HCT116 (cell line): ENCODE measurements around the gene VMO1. TPM values are rescaled to one million over a fixed set of nuclear protein-coding genes. Genes with fewer than 3 reads are reported as not detected.

Experiments used
- ATAC-seq: fragments of 200-7000 bp; cut with Tn5 transposase; 2 replicates; pipeline ENCODE4 v1.9.1; 2020; ENCODE audit warnings: mild to moderate bottlenecking, moderate library complexity
- BruUV-seq: library from RNA; stranded (reverse); fragments of 400-500 nt; replicated peaks from 2 replicates; lab custom pipeline; 2021; lab: Mats Ljungman, UMichigan
- CTCF ChIA-PET: fragments of 300-600 bp; sonication (Branson Sonifier 250); formaldehyde crosslinking; loops from one replicate; lab custom pipeline; 2021; ENCODE audit warnings: antibody characterized with exemption; lab: Charles Lee
- POLR2A ChIA-PET: fragments of 300-600, 350-600 bp; sonication (Branson Sonifier 250); formaldehyde crosslinking; loops from one replicate; lab custom pipeline; 2021; ENCODE audit warnings: antibody characterized with exemption; lab: Charles Lee
- RAD21 ChIA-PET, 2 experiments: fragments of 300-600 bp; sonication (Branson Sonifier 250); formaldehyde crosslinking; loops; one replicate each; lab custom pipeline; 2023; ENCODE audit warnings: low total read pairs in 2 of 2; ENCODE audit not compliant: uncharacterized antibody in 2 of 2, unreplicated experiment in 2 of 2, low non-redundant PET in 1 of 2; lab: Charles Lee
- DNase-seq: peaks from one replicate; pipeline ENCODE4 v3.0.0-alpha.2; 2010; ENCODE audit warnings: low read depth, low spot score
- H2AFZ ChIP-seq: fragments of 200-600 bp; shearing (Covaris generic), sonication (generic); 2 replicates; pipeline ENCODE4 v1.6.1; 2017; ENCODE audit warnings: low read depth, mixed run types, mixed read lengths, antibody characterized with exemption, low read length; ENCODE audit not compliant: poor library complexity, severe bottlenecking
- H3K27ac ChIP-seq: 2 replicates; pipeline ENCODE4 v1.5.1; 2012; ENCODE audit warnings: low read depth, low read length
- H3K27me3 ChIP-seq: fragments of 200-600 bp; sonication (generic); 2 replicates; pipeline ENCODE4 v1.6.1; 2016; ENCODE audit warnings: mixed run types, low read length, mixed read lengths; ENCODE audit not compliant: insufficient read depth
- H3K36me3 ChIP-seq, 2 experiments: fragments of 200-500 bp in 1 of 2; fragments of 200-600 bp in 1 of 2; sonication (Bioruptor generic) in 1 of 2; sonication (generic) in 1 of 2; 2 replicates each; pipeline versions ENCODE4 v1.5.1 to v1.6.1; 2014 to 2016; ENCODE audit warnings: low read length in 2 of 2, inconsistent platforms in 1 of 2, mixed read lengths in 1 of 2, mixed run types in 1 of 2; ENCODE audit not compliant: insufficient read depth in 2 of 2, control insufficient read depth in 1 of 2
- H3K4me1 ChIP-seq, 2 experiments: fragments of 200-600 bp in 1 of 2; sonication (generic) in 1 of 2; 2 replicates each; pipeline versions ENCODE4 v1.5.1 to v1.6.1; 2012 to 2017; ENCODE audit warnings: low read length in 2 of 2, inconsistent platforms in 1 of 2, mild to moderate bottlenecking in 1 of 2, mixed read lengths in 1 of 2, mixed run types in 1 of 2, moderate library complexity in 1 of 2; ENCODE audit not compliant: insufficient read depth in 2 of 2, control insufficient read depth in 1 of 2
- H3K4me2 ChIP-seq: fragments of 200-600 bp; sonication (generic); 2 replicates; pipeline ENCODE4 v1.6.1; 2017; ENCODE audit warnings: mixed run types, low read length, mixed read lengths
- H3K4me3 ChIP-seq, 2 experiments: fragments of 200-600 bp in 1 of 2; sonication (generic) in 1 of 2; replicated peaks in 1 of 2; 2 replicates each; pipeline ENCODE4 v1.5.1; 2011 to 2016; ENCODE audit warnings: low read length in 2 of 2, control low read depth in 1 of 2, low read depth in 1 of 2, mild to moderate bottlenecking in 1 of 2, mixed read lengths in 1 of 2, mixed run types in 1 of 2
- H3K79me2 ChIP-seq: fragments of 200-600 bp; sonication (generic); 2 replicates; pipeline ENCODE4 v1.6.1; 2017; ENCODE audit warnings: mild to moderate bottlenecking, mixed run types, low read length, moderate library complexity, mixed read lengths; ENCODE audit not compliant: insufficient read depth
- H3K9ac ChIP-seq: fragments of 200-600 bp; sonication (generic); 2 replicates; pipeline ENCODE4 v1.6.1; 2016; ENCODE audit warnings: low read length, mixed read lengths
- H3K9me2 ChIP-seq: fragments of 200-600 bp; sonication (generic), shearing (Covaris generic); 2 replicates; pipeline ENCODE4 v1.6.1; 2017; ENCODE audit warnings: mixed run types, mild to moderate bottlenecking, moderate library complexity; ENCODE audit not compliant: insufficient read depth
- H3K9me3 ChIP-seq, 2 experiments: fragments of 200-500 bp in 1 of 2; fragments of 200-600 bp in 1 of 2; sonication (Bioruptor generic) in 1 of 2; sonication (generic) in 1 of 2; 2 replicates each; pipeline ENCODE4 v1.6.1; 2014 to 2017; ENCODE audit warnings: low read length in 2 of 2, mixed read lengths in 2 of 2, inconsistent platforms in 1 of 2, low read depth in 1 of 2, mild to moderate bottlenecking in 1 of 2, mixed run types in 1 of 2, moderate library complexity in 1 of 2; ENCODE audit not compliant: control insufficient read depth in 1 of 2, insufficient read depth in 1 of 2
- H4K20me1 ChIP-seq: fragments of 200-600 bp; sonication (generic), shearing (Covaris generic); 2 replicates; pipeline ENCODE4 v1.6.1; 2017; ENCODE audit warnings: mixed run types, mild to moderate bottlenecking, moderate library complexity; ENCODE audit not compliant: insufficient read depth
- ATF3 ChIP-seq: IDR thresholded peaks from 2 replicates; pipeline ENCODE4 v1.6.1; 2012
- CBX3 ChIP-seq: IDR thresholded peaks from 2 replicates; pipeline ENCODE4 v1.6.1; 2012; ENCODE audit warnings: low read depth
- ELF1 ChIP-seq: IDR thresholded peaks from 2 replicates; pipeline ENCODE4 v1.6.1; 2012; ENCODE audit warnings: low read depth, borderline replicate concordance
- EZH2 ChIP-seq: fragments of 200-600 bp; sonication (generic); IDR thresholded peaks from 2 replicates; pipeline ENCODE4 v1.6.1; 2017; ENCODE audit warnings: antibody characterized with exemption, mixed run types
- EZH2phosphoT487 ChIP-seq: fragments of 200-600 bp; IDR thresholded peaks from 2 replicates; pipeline ENCODE4 v1.6.1; 2018; ENCODE audit warnings: antibody characterized with exemption, borderline replicate concordance
- FOSL1 ChIP-seq: IDR thresholded peaks from 2 replicates; pipeline ENCODE4 v1.6.1; 2012; ENCODE audit warnings: low read depth
- POLR2A ChIP-seq: IDR thresholded peaks from 2 replicates; pipeline ENCODE4 v1.7.0; 2011; ENCODE audit warnings: borderline replicate concordance; ENCODE audit not compliant: insufficient read depth, insufficient read length; ENCODE audit errors: extremely low read depth
- RAD21 ChIP-seq: IDR thresholded peaks from 2 replicates; pipeline ENCODE4 v1.6.1; 2012; ENCODE audit warnings: low read depth, mild to moderate bottlenecking
- REST ChIP-seq: IDR thresholded peaks from 2 replicates; pipeline ENCODE4 v1.6.1; 2012; ENCODE audit warnings: low read depth
- SP1 ChIP-seq: IDR thresholded peaks from 2 replicates; pipeline ENCODE4 v1.6.1; 2012; ENCODE audit warnings: low read depth
- SRF ChIP-seq: IDR thresholded peaks from 2 replicates; pipeline ENCODE4 v1.6.1; 2012; ENCODE audit warnings: low read depth
- YY1 ChIP-seq: IDR thresholded peaks from 2 replicates; pipeline ENCODE4 v1.6.1; 2011; ENCODE audit warnings: low read length, low read depth, moderate library complexity, mild to moderate bottlenecking; ENCODE audit not compliant: insufficient replicate concordance; ENCODE audit errors: extremely low read depth
- ZFX ChIP-seq: fragments of 450-650 bp; IDR thresholded peaks from 2 replicates; pipeline ENCODE4 v1.6.1; 2017
- intact Hi-C: fragments of 100-400 bp; cut with micrococcal nuclease; formaldehyde crosslinking; loops from 2 replicates; pipeline ENCODE4 v1.10.0; 2022
- total RNA-seq: library from RNA; stranded (reverse); gene quantifications from one replicate; pipeline ENCODE4 v1.2.1, GENCODE V29; 2021; ENCODE audit not compliant: unreplicated experiment

The VMO1 gene
- total RNA-seq, 1 experiment from 2014 or later, result 0.76 TPM

- H3K4me1 ChIP-seq, result peaks cover 5 to 16% of the 10 kb centered on the region in 2 experiments; a peak in 3 of 4 replicates
- H3K9me3 ChIP-seq, result no peaks in the 10 kb centered on the region
- H3K9ac ChIP-seq, result no peak overlapping the region
- no peaks in the 10 kb centered on the region for H3K36me3 ChIP-seq
- H2AFZ ChIP-seq, result no peak overlapping the region
- no peaks in the 10 kb centered on the region for H3K9me2 ChIP-seq
- no peaks in the 10 kb centered on the region for H4K20me1 ChIP-seq
- no peak for TF ChIP-seq FOSL1
- TF ChIP-seq ATF3, result no peak
- no peak for TF ChIP-seq POLR2A
- no peak for TF ChIP-seq SP1
- no peak for TF ChIP-seq ELF1
- RAD21 ChIA-PET, result no interaction called here
- intact Hi-C loops, result no loop called here
- no peak overlapping the region for H3K4me2 ChIP-seq
- no peaks in the 10 kb centered on the region for H3K79me2 ChIP-seq
- POLR2A ChIA-PET, result no interaction called here
- ATAC-seq, result no peak
- no peak overlapping the region for H3K4me3 ChIP-seq
- DNase-seq, result no peak
- no peak overlapping the region for H3K27ac ChIP-seq
- CTCF ChIA-PET, result interaction anchor here (0.6 kb wide), 1 partner anchor 18 kb away, joined by 4 read pairs; no protein-coding TSS in a partner anchor
- no peaks in the 10 kb centered on the region for H3K27me3 ChIP-seq
- BruUV-seq, result no TSS peak
Measured at GRCh38 chr17:4772235-4772613, 13.9 kb downstream of the VMO1 start.

GRCh38 chr17:4771519-4772234, 14.5 kb downstream of the VMO1 start, which contains the start of gene TM4SF5:
TM4SF5 (plus strand) TSS chr17:4771886; CDS start chr17:4771923, 37 bp downstream.
- no peaks in the 10 kb centered on the region for H3K36me3 ChIP-seq
- DNase-seq, result no peak
- POLR2A ChIA-PET, result no interaction called here
- H3K27me3 ChIP-seq, result no peaks in the 10 kb centered on the region
- H3K4me2 ChIP-seq, result peak within 1 kb of the TSS; percentile 40
- no peak for ATAC-seq
- RAD21 ChIA-PET, result no interaction called here
- H3K4me3 ChIP-seq, result no peak within 1 kb of the TSS
- intact Hi-C loops, result no loop called here
- CTCF ChIA-PET, result interaction anchor here (0.6 kb wide), 1 partner anchor 18 kb away, joined by 4 read pairs; no protein-coding TSS in a partner anchor
- BruUV-seq, result no TSS peak
- no peaks in the 10 kb centered on the region for H3K79me2 ChIP-seq
- no peaks in the 10 kb centered on the region for H3K9me3 ChIP-seq
- H4K20me1 ChIP-seq, result no peaks in the 10 kb centered on the region
- no peak within 1 kb of the TSS for H2AFZ ChIP-seq
- H3K27ac ChIP-seq, result no peak within 1 kb of the TSS
- H3K4me1 ChIP-seq, result peaks cover 5 to 16% of the 10 kb centered on the region in 2 experiments; a peak in 3 of 4 replicates
- no peak within 1 kb of the TSS for H3K9ac ChIP-seq
- no peaks in the 10 kb centered on the region for H3K9me2 ChIP-seq
- no peak for TF ChIP-seq EZH2
- TF ChIP-seq ATF3, result no peak
- no peak for TF ChIP-seq SP1
- no peak for TF ChIP-seq CBX3
- TF ChIP-seq REST, result no peak
- TF ChIP-seq ZFX, result no peak
- TF ChIP-seq POLR2A, result no peak
- TF ChIP-seq EZH2phosphoT487, result no peak
- TF ChIP-seq RAD21, result no peak
- no peak for TF ChIP-seq YY1
- TF ChIP-seq SRF, result no peak
